SHP77 treated with DMSO at 0.1 percent for 48 hours (cell line): ENCODE data around the gene SUPT7L.
"Not testable (repeated sequence)": the region's sequence is repeated elsewhere in the genome, so short reads cannot be mapped to it uniquely, and the experiment has no call there.

Source experiments
- DNase-seq: peaks from one replicate; lab custom pipeline; 2025; lab: John Stamatoyannopoulos, UW

The SUPT7L gene

GRCh38 chr2:27685006-27685405 is 21.6 kb upstream of the SUPT7L start:
- not testable (repeated sequence) for DNase-seq

GRCh38 chr2:27683390-27684071 is 20.1 kb upstream of the SUPT7L start:
- peak; percentile 81 for DNase-seq

GRCh38 chr2:27682334-27682771 is 18.9 kb upstream of the SUPT7L start:
- not testable (repeated sequence) for DNase-seq

GRCh38 chr2:27681841-27682240 is 18.4 kb upstream of the SUPT7L start:
- no peak for DNase-seq

- no peak for DNase-seq
These were observed 17.2 kb upstream of the SUPT7L start for GRCh38 chr2:27680571-27680970.

- no peak for DNase-seq
These were observed 9.5 kb upstream of the SUPT7L start for GRCh38 chr2:27672723-27673486.

- no peak for DNase-seq
These were observed 7.8 kb upstream of the SUPT7L start for GRCh38 chr2:27671235-27671634.

- DNase-seq: no peak
These were observed 4.0 kb upstream of the SUPT7L start for GRCh38 chr2:27667446-27667845.

- DNase-seq: no peak
These were observed 1.4 kb upstream of the SUPT7L start for GRCh38 chr2:27664622-27665363.

- DNase-seq: no peak
These were observed 750 bp upstream of the SUPT7L start for GRCh38 chr2:27664154-27664574.

- DNase-seq: no peak
These were observed 2.0 kb downstream of the SUPT7L start for GRCh38 chr2:27661371-27661770.

- no peak for DNase-seq
These were observed 8.1 kb downstream of the SUPT7L start for GRCh38 chr2:27655155-27655951.

- DNase-seq: no peak
These were observed 10.0 kb downstream of the SUPT7L start for GRCh38 chr2:27653397-27653796.

- no peak for DNase-seq
These were observed 10.6 kb downstream of the SUPT7L start for GRCh38 chr2:27652790-27653189.

GRCh38 chr2:27652341-27652740 is 11.1 kb downstream of the SUPT7L start:
- DNase-seq: no peak

GRCh38 chr2:27651056-27651455 is 12.4 kb downstream of the SUPT7L start:
- DNase-seq: no peak

GRCh38 chr2:27647737-27648136 is 15.7 kb downstream of the SUPT7L start:
- no peak for DNase-seq

GRCh38 chr2:27647289-27647688 is 16.1 kb downstream of the SUPT7L start:
- DNase-seq: no peak

GRCh38 chr2:27645197-27645596 is 18.2 kb downstream of the SUPT7L start:
- DNase-seq: no peak

GRCh38 chr2:27640722-27641245 is 22.6 kb downstream of the SUPT7L start:
- DNase-seq: no peak

- no peak for DNase-seq
These were observed 24.7 kb downstream of the SUPT7L start for GRCh38 chr2:27638709-27639108.
